ENCODE measurements around the gene KATNB1.
"Not testable (repeated sequence)": the region's sequence is repeated elsewhere in the genome, so short reads cannot be mapped to it uniquely, and the experiment has no call there.

Gene KATNB1

GRCh38 chr16:57746316-57746715 is 10.7 kb downstream of the KATNB1 start:
- DNase-seq, result not testable (repeated sequence)

GRCh38 chr16:57747091-57747490 is 11.5 kb downstream of the KATNB1 start:
- no peak for DNase-seq

- DNase-seq, result no peak
These were observed 11.9 kb downstream of the KATNB1 start for GRCh38 chr16:57747496-57747895.

GRCh38 chr16:57747996-57748395 is 12.4 kb downstream of the KATNB1 start:
- DNase-seq, result no peak

- no peak for DNase-seq
These were observed 13.0 kb downstream of the KATNB1 start for GRCh38 chr16:57748596-57748995.

GRCh38 chr16:57749101-57749692 is 13.6 kb downstream of the KATNB1 start:
- no peak for DNase-seq

GRCh38 chr16:57749856-57750452 is 14.4 kb downstream of the KATNB1 start:
- DNase-seq, result no peak

- no peak for DNase-seq
These were observed 15.4 kb downstream of the KATNB1 start for GRCh38 chr16:57750796-57751538.

GRCh38 chr16:57751539-57752202 is 16.1 kb downstream of the KATNB1 start:
- DNase-seq, result no peak

- DNase-seq, result no peak
These were observed 16.6 kb downstream of the KATNB1 start for GRCh38 chr16:57752203-57752580.

- DNase-seq, result no peak
These were observed 17.2 kb downstream of the KATNB1 start for GRCh38 chr16:57752581-57753447.

- no peak for DNase-seq
These were observed 18.1 kb downstream of the KATNB1 start for GRCh38 chr16:57753448-57754353.

- DNase-seq, result no peak
These were observed 18.9 kb downstream of the KATNB1 start for GRCh38 chr16:57754354-57755060.

- no peak for DNase-seq
These were observed 19.6 kb downstream of the KATNB1 start for GRCh38 chr16:57755061-57755684.

- DNase-seq, result no peak
These were observed 20.3 kb downstream of the KATNB1 start for GRCh38 chr16:57755726-57756423.

GRCh38 chr16:57756424-57757325 is 21.1 kb downstream of the KATNB1 start:
- no peak for DNase-seq

GRCh38 chr16:57757326-57757786 is 21.8 kb downstream of the KATNB1 start:
- no peak for DNase-seq

GRCh38 chr16:57757883-57758282 is 22.3 kb downstream of the KATNB1 start:
- DNase-seq, result no peak

Measured in NCI-H2171 treated with DMSO at 0.1 percent for 48 hours (cell line).